ENCODE data around the gene UNK.

Gene UNK

DNA sequence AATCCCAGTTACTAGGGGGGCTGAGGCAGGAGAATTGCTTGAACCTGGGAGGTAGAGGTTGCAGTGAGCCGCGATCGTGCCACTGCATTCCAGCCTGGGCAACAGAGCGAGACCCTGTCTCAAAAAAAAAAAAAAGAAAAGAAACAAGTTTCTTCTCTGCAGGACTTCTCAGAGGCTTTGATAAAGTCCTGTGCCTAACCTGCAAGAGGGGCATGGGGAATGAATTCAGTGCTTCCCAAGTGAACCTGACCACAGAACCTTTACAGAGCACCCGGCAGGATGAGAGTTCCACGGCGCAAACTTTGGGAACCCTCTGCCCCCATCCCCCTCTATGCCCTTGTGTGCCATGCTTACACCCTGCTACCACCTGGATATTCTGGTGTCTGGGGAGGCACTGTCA, 45.4 kb upstream of the UNK start:
- no peak overlapping the region for H3K4me3 ChIP-seq (ENCODE audit: severe bottlenecking)
- H3K4me1 ChIP-seq (ENCODE audit: insufficient read depth, poor library complexity, severe bottlenecking) = no peaks in the 10 kb centered on the region
- ATAC-seq (ENCODE audit: low read depth) (no peak), DNase-seq (ENCODE audit: low spot score) (no peak)
- peaks cover 98% of the 10 kb centered on the region for H3K36me3 ChIP-seq (ENCODE audit: low read depth)
- H3K27me3 ChIP-seq (ENCODE audit: insufficient read depth, poor library complexity, severe bottlenecking) = no peaks in the 10 kb centered on the region
- TF ChIP-seq, protein P1, sequence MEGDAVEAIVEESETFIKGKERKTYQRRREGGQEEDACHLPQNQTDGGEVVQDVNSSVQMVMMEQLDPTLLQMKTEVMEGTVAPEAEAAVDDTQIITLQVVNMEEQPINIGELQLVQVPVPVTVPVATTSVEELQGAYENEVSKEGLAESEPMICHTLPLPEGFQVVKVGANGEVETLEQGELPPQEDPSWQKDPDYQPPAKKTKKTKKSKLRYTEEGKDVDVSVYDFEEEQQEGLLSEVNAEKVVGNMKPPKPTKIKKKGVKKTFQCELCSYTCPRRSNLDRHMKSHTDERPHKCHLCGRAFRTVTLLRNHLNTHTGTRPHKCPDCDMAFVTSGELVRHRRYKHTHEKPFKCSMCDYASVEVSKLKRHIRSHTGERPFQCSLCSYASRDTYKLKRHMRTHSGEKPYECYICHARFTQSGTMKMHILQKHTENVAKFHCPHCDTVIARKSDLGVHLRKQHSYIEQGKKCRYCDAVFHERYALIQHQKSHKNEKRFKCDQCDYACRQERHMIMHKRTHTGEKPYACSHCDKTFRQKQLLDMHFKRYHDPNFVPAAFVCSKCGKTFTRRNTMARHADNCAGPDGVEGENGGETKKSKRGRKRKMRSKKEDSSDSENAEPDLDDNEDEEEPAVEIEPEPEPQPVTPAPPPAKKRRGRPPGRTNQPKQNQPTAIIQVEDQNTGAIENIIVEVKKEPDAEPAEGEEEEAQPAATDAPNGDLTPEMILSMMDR (IDR thresholded peaks at IDR 0.05; ENCODE audit: poor library complexity, severe bottlenecking) = no peak
- peak overlapping the region; percentile 6 for H3K27ac ChIP-seq (ENCODE audit: poor library complexity, severe bottlenecking)
- H3K9me3 ChIP-seq (ENCODE audit: severe bottlenecking) = no peaks in the 10 kb centered on the region

GRCh38 chr17:75739801-75740200, 44.8 kb upstream of the UNK start:
- no peak for ATAC-seq (ENCODE audit: low read depth)
- no peaks in the 10 kb centered on the region for H3K4me1 ChIP-seq (ENCODE audit: insufficient read depth, poor library complexity, severe bottlenecking)
- TF ChIP-seq, protein P1 (IDR thresholded peaks at IDR 0.05; ENCODE audit: poor library complexity, severe bottlenecking) = no peak
- H3K9me3 ChIP-seq (ENCODE audit: severe bottlenecking) = no peaks in the 10 kb centered on the region
- no peak overlapping the region for H3K4me3 ChIP-seq (ENCODE audit: severe bottlenecking)
- no peaks in the 10 kb centered on the region for H3K27me3 ChIP-seq (ENCODE audit: insufficient read depth, poor library complexity, severe bottlenecking)
- H3K27ac ChIP-seq (ENCODE audit: poor library complexity, severe bottlenecking) = no peak overlapping the region
- peaks cover 98% of the 10 kb centered on the region for H3K36me3 ChIP-seq (ENCODE audit: low read depth)
- no peak for DNase-seq (ENCODE audit: low spot score)

DNA sequence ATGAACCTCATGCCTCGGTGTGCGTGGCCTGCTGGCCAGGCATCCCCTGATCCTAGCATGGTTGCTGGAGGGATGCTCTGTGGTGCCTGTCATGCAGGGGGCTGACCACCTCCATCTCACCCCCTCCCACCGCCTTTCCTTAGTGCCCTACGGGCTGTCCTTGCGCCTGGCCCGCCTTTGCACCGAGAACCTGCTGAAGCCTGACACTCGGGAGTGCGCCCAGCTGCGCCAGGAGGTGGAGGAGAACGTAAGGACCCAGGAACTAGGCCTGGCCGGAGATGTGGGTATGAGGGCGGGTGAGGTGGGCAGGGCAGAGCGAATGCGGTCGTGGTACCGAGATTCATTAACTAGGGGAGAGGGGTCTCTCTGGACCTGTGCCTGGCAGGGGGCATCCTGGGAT, 44.4 kb upstream of the UNK start:
- Histone ChIP-seq H3K36me3 (ENCODE audit: low read depth) (peaks cover 98% of the 10 kb centered on the region), H3K4me3 (ENCODE audit: severe bottlenecking) (no peak overlapping the region), H3K4me1 (ENCODE audit: insufficient read depth, poor library complexity, severe bottlenecking) (no peaks in the 10 kb centered on the region), H3K27ac (ENCODE audit: poor library complexity, severe bottlenecking) (no peak overlapping the region), H3K9me3 (ENCODE audit: severe bottlenecking) (no peaks in the 10 kb centered on the region), H3K27me3 (ENCODE audit: insufficient read depth, poor library complexity, severe bottlenecking) (no peaks in the 10 kb centered on the region)
- ATAC-seq (ENCODE audit: low read depth) (no peak), DNase-seq (ENCODE audit: low spot score) (peak; percentile 71)
- TF ChIP-seq, protein P1 (IDR thresholded peaks at IDR 0.05; ENCODE audit: poor library complexity, severe bottlenecking) = no peak

- DNase-seq (ENCODE audit: low spot score) (peak; percentile 74), ATAC-seq (ENCODE audit: low read depth) (no peak)
- no peaks in the 10 kb centered on the region for H3K9me3 ChIP-seq (ENCODE audit: severe bottlenecking)
- H3K4me3 ChIP-seq (ENCODE audit: severe bottlenecking) = no peak overlapping the region
- peaks cover 98% of the 10 kb centered on the region for H3K36me3 ChIP-seq (ENCODE audit: low read depth)
- TF ChIP-seq, protein P1 (IDR thresholded peaks at IDR 0.05; ENCODE audit: poor library complexity, severe bottlenecking) = no peak
- no peaks in the 10 kb centered on the region for H3K4me1 ChIP-seq (ENCODE audit: insufficient read depth, poor library complexity, severe bottlenecking)
- no peaks in the 10 kb centered on the region for H3K27me3 ChIP-seq (ENCODE audit: insufficient read depth, poor library complexity, severe bottlenecking)
- no peak overlapping the region for H3K27ac ChIP-seq (ENCODE audit: poor library complexity, severe bottlenecking)
These were observed 44.0 kb upstream of the UNK start for GRCh38 chr17:75740631-75741077.

DNA sequence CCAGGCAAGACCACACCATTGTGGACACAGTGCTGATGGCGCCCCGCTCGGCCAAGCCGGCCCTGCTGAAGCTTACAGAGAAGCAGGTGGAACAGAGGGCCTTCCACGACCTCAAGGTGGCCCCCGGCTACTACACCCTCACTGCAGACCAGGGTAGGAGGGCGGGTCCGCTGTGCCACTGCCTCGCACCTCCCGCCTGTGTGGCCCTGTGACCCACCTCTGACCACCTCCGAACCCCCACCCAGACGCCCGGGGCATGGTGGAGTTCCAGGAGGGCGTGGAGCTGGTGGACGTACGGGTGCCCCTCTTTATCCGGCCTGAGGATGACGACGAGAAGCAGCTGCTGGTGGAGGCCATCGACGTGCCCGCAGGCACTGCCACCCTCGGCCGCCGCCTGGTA, 42.3 kb upstream of the UNK start:
- H3K9me3 ChIP-seq (ENCODE audit: severe bottlenecking) = no peaks in the 10 kb centered on the region
- TF ChIP-seq, protein P1 (IDR thresholded peaks at IDR 0.05; ENCODE audit: poor library complexity, severe bottlenecking) = no peak
- no peak overlapping the region for H3K4me3 ChIP-seq (ENCODE audit: severe bottlenecking)
- H3K36me3 ChIP-seq (ENCODE audit: low read depth) = peaks cover 98% of the 10 kb centered on the region
- no peak overlapping the region for H3K27ac ChIP-seq (ENCODE audit: poor library complexity, severe bottlenecking)
- DNase-seq (ENCODE audit: low spot score) = no peak
- no peaks in the 10 kb centered on the region for H3K27me3 ChIP-seq (ENCODE audit: insufficient read depth, poor library complexity, severe bottlenecking)
- ATAC-seq (ENCODE audit: low read depth) = 0 out of 3 replicates have a peak, but pooled peaks have one; percentile 1
- H3K4me1 ChIP-seq (ENCODE audit: insufficient read depth, poor library complexity, severe bottlenecking) = no peaks in the 10 kb centered on the region
